A549 (cell line): ENCODE measurements around the gene KRTAP4-1. TPM values are rescaled to one million over a fixed set of nuclear protein-coding genes. Genes with fewer than 3 reads are reported as not detected.
A peak's percentile ranks its signal among the peaks of the same experiment; 100 is the strongest.

ENCODE experiments used
- ATAC-seq, 2 experiments: fragments of 200-7000 bp in 1 of 2; fragments of >200 bp in 1 of 2; cut with Nextera tagmentation in 1 of 2; cut with Tn5 transposase in 1 of 2; 3 replicates each; pipeline versions ENCODE4 v1.8.0 to v1.9.1; 2018 to 2020; ENCODE audit warnings: mild to moderate bottlenecking in 1 of 2, moderate library complexity in 1 of 2
- CTCF ChIA-PET: fragments of 300-600 bp; sonication (Branson Sonifier 250); formaldehyde crosslinking; extraction: SDS; loops from one replicate; lab custom pipeline; 2021; ENCODE audit warnings: antibody characterized with exemption, inconsistent platforms; lab: Yijun Ruan, JAX
- POLR2A ChIA-PET: fragments of 350-600 bp; formaldehyde crosslinking; extraction: SDS; loops from one replicate; lab custom pipeline; 2021; ENCODE audit warnings: antibody characterized with exemption, inconsistent platforms; lab: Yijun Ruan, JAX
- DNase-seq, 2 experiments: peaks; one replicate each; pipeline versions ENCODE4 v3.0.0 to v3.0.0-alpha.2; 2011 to 2016; ENCODE audit warnings: low read depth in 1 of 2, low spot score in 1 of 2
- FAIRE-seq: peaks from 2 replicates; lab custom pipeline; 2011; peaks lifted over from hg19 to GRCh38; lab: Jason Lieb, UNC
- H3K27ac ChIP-seq, 2 experiments: fragments of >200 bp; sonication (Bioruptor Twin); formaldehyde crosslinking; 3 replicates each; pipeline ENCODE4 v1.5.1; 2016 to 2017
- H3K4me1 ChIP-seq: fragments of >200 bp; sonication (Bioruptor Twin); formaldehyde crosslinking; 3 replicates; pipeline ENCODE4 v1.6.1; 2016
- H3K4me2 ChIP-seq: fragments of >200 bp; sonication (Bioruptor Twin); formaldehyde crosslinking; 3 replicates; pipeline ENCODE4 v1.6.1; 2016
- H3K4me3 ChIP-seq: fragments of >200 bp; sonication (Bioruptor Twin); formaldehyde crosslinking; 3 replicates; pipeline ENCODE4 v1.5.1; 2016
- H3K9me3 ChIP-seq: fragments of >200 bp; sonication (Bioruptor Twin); formaldehyde crosslinking; 3 replicates; pipeline ENCODE4 v1.6.1; 2016
- CBX8 ChIP-seq: fragments of 200-600 bp; sonication (generic); IDR thresholded peaks from 2 replicates; pipeline ENCODE4 v1.6.1; 2016
- CEBPB ChIP-seq, 2 experiments: fragments of >200 bp in 1 of 2; sonication (Bioruptor Twin) in 1 of 2; formaldehyde crosslinking in 1 of 2; IDR thresholded peaks; 2 replicates each; pipeline ENCODE4 v1.6.1; 2012 to 2016
- CHD2 ChIP-seq: fragments of 150-350 bp; IDR thresholded peaks from 2 replicates; pipeline ENCODE4 v1.6.1; 2014; ENCODE audit warnings: low read length; ENCODE audit not compliant: partially characterized antibody
- E2F6 ChIP-seq: IDR thresholded peaks from 2 replicates; pipeline ENCODE4 v1.6.1; 2012; ENCODE audit warnings: low read depth, borderline replicate concordance
- ESRRA ChIP-seq: fragments of 150-350 bp; IDR thresholded peaks from 2 replicates; pipeline ENCODE4 v1.6.1; 2014; ENCODE audit warnings: mild to moderate bottlenecking, low read length, borderline replicate concordance
- HMGXB4 ChIP-seq: fragments of 250-450 bp; sonication (Bioruptor Pico); IDR thresholded peaks from 2 replicates; pipeline ENCODE4 v1.5.0; 2021; ENCODE audit warnings: mild to moderate bottlenecking, moderate library complexity, borderline replicate concordance
- HOXB5 ChIP-seq: fragments of 250-450 bp; sonication (Bioruptor Pico); IDR thresholded peaks from 2 replicates; pipeline ENCODE4 v1.5.0; 2020; ENCODE audit warnings: mild to moderate bottlenecking, moderate library complexity
- JUNB ChIP-seq: fragments of >200 bp; sonication (Bioruptor Twin); formaldehyde crosslinking; IDR thresholded peaks from 2 replicates; pipeline ENCODE4 v1.6.1; 2016
- KDM1A ChIP-seq: fragments of 200-600 bp; sonication (generic); IDR thresholded peaks from 2 replicates; pipeline ENCODE4 v1.6.1; 2016; ENCODE audit warnings: low read depth, mild to moderate bottlenecking
- KDM5A ChIP-seq: fragments of 200-600 bp; sonication (generic); IDR thresholded peaks from 2 replicates; pipeline ENCODE4 v1.6.1; 2016; ENCODE audit warnings: antibody characterized with exemption, mild to moderate bottlenecking
- MAFK ChIP-seq: fragments of 450-650 bp; IDR thresholded peaks from 2 replicates; pipeline ENCODE4 v1.6.1; 2014; ENCODE audit not compliant: partially characterized antibody
- MAZ ChIP-seq: fragments of 150-350 bp; IDR thresholded peaks from 2 replicates; pipeline ENCODE4 v1.6.1; 2014; ENCODE audit warnings: antibody characterized with exemption, low read depth, low read length, borderline replicate concordance
- NR3C1 ChIP-seq: fragments of >200 bp; sonication (Bioruptor Twin); formaldehyde crosslinking; IDR thresholded peaks from 3 replicates; pipeline ENCODE4 v1.6.1; 2017
- POLR2AphosphoS2 ChIP-seq: conservative IDR thresholded peaks from 2 replicates; pipeline ENCODE4 v1.6.1; 2012; ENCODE audit warnings: low read length, improper control_type of control experiment, inconsistent platforms
- RARB ChIP-seq: fragments of 250-450 bp; sonication (Bioruptor Pico); IDR thresholded peaks from 2 replicates; pipeline ENCODE4 v1.8.0; 2021; ENCODE audit warnings: mild to moderate bottlenecking, moderate library complexity
- RNF2 ChIP-seq: fragments of 200-600 bp; sonication (generic); IDR thresholded peaks from 2 replicates; pipeline ENCODE4 v1.6.1; 2016; ENCODE audit warnings: low read depth, mild to moderate bottlenecking, antibody characterized with exemption, moderate library complexity, borderline replicate concordance
- TFCP2L1 ChIP-seq: fragments of 250-450 bp; sonication (Bioruptor Pico); IDR thresholded peaks from 2 replicates; pipeline ENCODE4 v1.5.0; 2021; ENCODE audit warnings: mild to moderate bottlenecking
- TP53 ChIP-seq: fragments of 250-450 bp; sonication (Bioruptor Pico); IDR thresholded peaks from 2 replicates; pipeline ENCODE4 v1.5.0; 2021; ENCODE audit warnings: mild to moderate bottlenecking, moderate library complexity
- ZFP36 ChIP-seq: fragments of 450-650 bp; IDR thresholded peaks from 2 replicates; pipeline ENCODE4 v1.6.1; 2014; ENCODE audit warnings: borderline replicate concordance; ENCODE audit not compliant: partially characterized antibody
- WGBS: methylation state at CpG from one replicate; pipeline ENCODE4 v1.1.6; 2017; ENCODE audit errors: missing lambda C conversion rate; 5-methylcytosine and 5-hydroxymethylcytosine counted together
- polyA plus RNA-seq, 4 experiments: library from polyadenylated mRNA; depleted of rRNA in 3 of 4; stranded (reverse); fragments of >200 nt; fragmentation: RNase III in 1 of 4; extraction: RNeasy Plus Mini Kit Qiagen cat#74134 plus additional on column Dnase treatment in 1 of 4; gene quantifications; 2 replicates in 3 of 4; 3 replicates in 1 of 4; pipeline ENCODE4 v1.2.3, GENCODE V29; 2011 to 2017
- TF ChIP-seq, protein P1 (sequence below): fragments of >200 bp; sonication (Bioruptor Twin); formaldehyde crosslinking; IDR thresholded peaks from 3 replicates; pipeline ENCODE4 v1.6.1; 2016
- TF ChIP-seq, protein P2 (sequence below): fragments of >200 bp; sonication (Bioruptor Twin); formaldehyde crosslinking; IDR thresholded peaks from 2 replicates; pipeline ENCODE4 v1.6.1; 2016

Gene KRTAP4-1
- polyA plus RNA-seq, 2 of the 4 experiments (the other 2 are of a cell fraction): 0.12 to 0.32 TPM

GRCh38 chr17:41153856-41154255 is 30.9 kb downstream of the KRTAP4-1 start:
- 38% methylated on average over 2 of the region's 2 CpGs for WGBS
- DNase-seq (no peak), ATAC-seq (no peak), FAIRE-seq (no peak)
- no peak overlapping the region for H3K4me3 ChIP-seq
- H3K9me3 ChIP-seq: no peaks in the 10 kb centered on the region
- TF ChIP-seq CHD2 (no peak), CEBPB (IDR thresholded peaks at IDR 0.05) (no peak), HMGXB4 (CRISPR knock-in tag) (no peak), TFCP2L1 (CRISPR knock-in tag) (no peak), POLR2AphosphoS2 (no peak), E2F6 (no peak), HOXB5 (CRISPR knock-in tag) (no peak), JUNB (no peak)
- ChIA-PET POLR2A (no interaction called here), CTCF (no interaction called here)
- no peak overlapping the region for H3K4me2 ChIP-seq
- H3K4me1 ChIP-seq: no peaks in the 10 kb centered on the region
- H3K27ac ChIP-seq: no peak overlapping the region

DNA sequence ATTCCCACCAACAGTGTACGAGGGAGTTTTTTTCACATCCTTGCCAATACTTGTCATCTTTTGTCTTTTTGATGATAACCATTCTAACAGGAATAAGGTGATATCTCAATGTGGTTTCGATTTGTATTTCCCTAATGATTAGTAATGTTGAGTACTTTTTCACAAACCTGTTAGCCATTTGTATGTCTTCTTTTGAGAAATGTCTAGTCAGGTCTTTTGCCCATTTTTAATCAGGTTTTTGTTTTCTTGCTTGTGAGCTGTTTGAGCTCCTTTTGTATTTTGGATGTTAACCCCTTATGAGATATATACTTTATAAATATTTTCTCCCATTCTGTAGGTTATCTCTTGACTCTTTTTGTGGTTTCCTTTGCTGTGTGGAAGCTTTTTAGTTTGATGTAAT is 33.2 kb downstream of the KRTAP4-1 start:
- H3K27ac ChIP-seq: no peak overlapping the region
- H3K9me3 ChIP-seq: no peaks in the 10 kb centered on the region
- 35% methylated on average over 2 of the region's 2 CpGs for WGBS
- TF ChIP-seq KDM1A (no peak), MAFK (peak; percentile 71)
- no peaks in the 10 kb centered on the region for H3K4me1 ChIP-seq
- H3K4me3 ChIP-seq: no peak overlapping the region
- no peak for ATAC-seq
- ChIA-PET POLR2A (no interaction called here), CTCF (no interaction called here)
- no peak for DNase-seq
- no peak overlapping the region for H3K4me2 ChIP-seq
- FAIRE-seq: peak; percentile 46

DNA sequence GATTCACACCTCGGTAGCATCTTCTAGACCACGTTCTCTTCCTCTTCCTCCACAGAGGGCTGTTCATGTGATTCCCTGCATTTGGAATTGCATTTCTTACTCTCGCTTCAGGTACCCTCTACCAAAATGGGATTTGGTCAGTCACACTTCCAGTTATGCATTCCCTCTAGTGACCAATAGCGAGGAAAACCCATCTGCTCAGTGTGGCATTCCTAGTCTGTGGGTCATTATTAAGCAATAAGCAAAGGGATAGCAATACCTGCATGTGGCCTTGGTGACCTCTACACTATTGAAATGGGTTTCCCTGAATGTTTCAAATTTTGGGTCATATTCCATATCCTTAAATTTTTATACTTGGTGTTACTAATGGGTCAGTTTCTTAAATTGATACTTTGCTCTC is 34.7 kb downstream of the KRTAP4-1 start:
- POLR2A ChIA-PET: no interaction called here
- TF ChIP-seq MAZ (no peak), RARB (CRISPR knock-in tag) (no peak), ZFP36 (no peak), TP53 (CRISPR knock-in tag) (no peak), E2F6 (no peak), KDM5A (no peak), ESRRA (no peak), RNF2 (no peak), NR3C1 (no peak), CHD2 (no peak), CEBPB (IDR thresholded peaks at IDR 0.05) (no peak), CBX8 (no peak)
- TF ChIP-seq, protein P1, sequence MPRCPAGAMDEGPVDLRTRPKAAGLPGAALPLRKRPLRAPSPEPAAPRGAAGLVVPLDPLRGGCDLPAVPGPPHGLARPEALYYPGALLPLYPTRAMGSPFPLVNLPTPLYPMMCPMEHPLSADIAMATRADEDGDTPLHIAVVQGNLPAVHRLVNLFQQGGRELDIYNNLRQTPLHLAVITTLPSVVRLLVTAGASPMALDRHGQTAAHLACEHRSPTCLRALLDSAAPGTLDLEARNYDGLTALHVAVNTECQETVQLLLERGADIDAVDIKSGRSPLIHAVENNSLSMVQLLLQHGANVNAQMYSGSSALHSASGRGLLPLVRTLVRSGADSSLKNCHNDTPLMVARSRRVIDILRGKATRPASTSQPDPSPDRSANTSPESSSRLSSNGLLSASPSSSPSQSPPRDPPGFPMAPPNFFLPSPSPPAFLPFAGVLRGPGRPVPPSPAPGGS: no peak
- TF ChIP-seq, protein P2, sequence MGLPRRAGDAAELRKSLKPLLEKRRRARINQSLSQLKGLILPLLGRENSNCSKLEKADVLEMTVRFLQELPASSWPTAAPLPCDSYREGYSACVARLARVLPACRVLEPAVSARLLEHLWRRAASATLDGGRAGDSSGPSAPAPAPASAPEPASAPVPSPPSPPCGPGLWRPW: no peak
- TF ChIP-seq, all 56 proteins: peak for 0
- CTCF ChIA-PET: interaction anchor here (0.7 kb wide), 1 partner anchor 381 kb away, joined by 3 read pairs; no protein-coding TSS in a partner anchor
- DNase-seq (no peak), FAIRE-seq (peak; percentile 18), ATAC-seq (no peak)
- Histone ChIP-seq H3K4me2 (no peak overlapping the region), H3K4me3 (no peak overlapping the region), H3K9me3 (no peaks in the 10 kb centered on the region), H3K27ac (no peak overlapping the region), H3K4me1 (no peaks in the 10 kb centered on the region)
- WGBS: 78% methylated on average over 4 of the region's 4 CpGs
